HEK293 (cell line): Measurements from ENCODE around the gene PTPN11.

Experiments
- BCL11B ChIP-seq: fragments of 450-650 bp; formaldehyde crosslinking; IDR thresholded peaks from 2 replicates; pipeline ENCODE4 v1.5.1; 2016; ENCODE audit warnings: low read depth, missing biosample characterization, missing genetic modification characterization
- EGR2 ChIP-seq: fragments of 450-650 bp; formaldehyde crosslinking; IDR thresholded peaks from 2 replicates; pipeline ENCODE4 v1.5.1; 2016; ENCODE audit warnings: low read depth, missing biosample characterization, missing genetic modification characterization
- GLIS1 ChIP-seq: fragments of 450-650 bp; formaldehyde crosslinking; IDR thresholded peaks from 2 replicates; pipeline ENCODE4 v1.5.1; 2016; ENCODE audit warnings: missing biosample characterization, missing genetic modification characterization
- HIC1 ChIP-seq: fragments of 450-650 bp; formaldehyde crosslinking; IDR thresholded peaks from 2 replicates; pipeline ENCODE4 v1.5.1; 2016; ENCODE audit warnings: missing biosample characterization, missing genetic modification characterization
- KLF10 ChIP-seq: fragments of 450-650 bp; IDR thresholded peaks from 2 replicates; pipeline ENCODE4 v1.5.1; 2018; ENCODE audit warnings: missing biosample characterization, mild to moderate bottlenecking, missing genetic modification characterization
- PATZ1 ChIP-seq: fragments of 450-650 bp; formaldehyde crosslinking; IDR thresholded peaks from 2 replicates; pipeline ENCODE4 v1.5.1; 2016; ENCODE audit warnings: missing biosample characterization, missing genetic modification characterization
- SP3 ChIP-seq: fragments of 450-650 bp; formaldehyde crosslinking; IDR thresholded peaks from 2 replicates; pipeline ENCODE4 v1.5.1; 2016; ENCODE audit warnings: missing biosample characterization, missing genetic modification characterization
- TCF7L2 ChIP-seq: IDR thresholded peaks from 2 replicates; pipeline ENCODE4 v1.6.1; 2011; ENCODE audit warnings: low read depth, mild to moderate bottlenecking, inconsistent platforms, low read length, moderate library complexity, borderline replicate concordance
- YY1 ChIP-seq: fragments of 450-650 bp; formaldehyde crosslinking; IDR thresholded peaks from 2 replicates; pipeline ENCODE4 v1.5.1; 2018; ENCODE audit warnings: missing biosample characterization, missing genetic modification characterization
- ZBTB20 ChIP-seq: fragments of 450-650 bp; formaldehyde crosslinking; IDR thresholded peaks from 2 replicates; pipeline ENCODE4 v1.5.1; 2016; ENCODE audit warnings: missing biosample characterization, missing genetic modification characterization
- ZNF24 ChIP-seq: fragments of 450-650 bp; formaldehyde crosslinking; IDR thresholded peaks from 2 replicates; pipeline ENCODE4 v1.5.1; 2016; ENCODE audit warnings: missing biosample characterization, missing genetic modification characterization
- ZNF266 ChIP-seq: fragments of 450-650 bp; formaldehyde crosslinking; IDR thresholded peaks from 2 replicates; pipeline ENCODE4 v1.5.1; 2016; ENCODE audit warnings: missing biosample characterization, missing genetic modification characterization, low read depth
- ZNF324 ChIP-seq: fragments of 450-650 bp; formaldehyde crosslinking; IDR thresholded peaks from 2 replicates; pipeline ENCODE4 v1.5.1; 2016; ENCODE audit warnings: missing biosample characterization, missing genetic modification characterization
- ZNF488 ChIP-seq: fragments of 450-650 bp; formaldehyde crosslinking; IDR thresholded peaks from 2 replicates; pipeline ENCODE4 v1.5.1; 2016; ENCODE audit warnings: missing biosample characterization, missing genetic modification characterization
- ZNF501 ChIP-seq: fragments of 450-650 bp; formaldehyde crosslinking; IDR thresholded peaks from 2 replicates; pipeline ENCODE4 v1.5.1; 2016; ENCODE audit warnings: missing biosample characterization, missing genetic modification characterization
- ZNF610 ChIP-seq: fragments of 450-650 bp; formaldehyde crosslinking; IDR thresholded peaks from 2 replicates; pipeline ENCODE4 v1.5.1; 2016; ENCODE audit warnings: missing biosample characterization, missing genetic modification characterization, borderline replicate concordance
- ZNF692 ChIP-seq: fragments of 450-650 bp; formaldehyde crosslinking; IDR thresholded peaks from 2 replicates; pipeline ENCODE4 v1.5.1; 2016; ENCODE audit warnings: missing biosample characterization, missing genetic modification characterization
- ZNF76 ChIP-seq: fragments of 450-650 bp; formaldehyde crosslinking; IDR thresholded peaks from 2 replicates; pipeline ENCODE4; 2016; ENCODE audit warnings: low read depth, missing biosample characterization, missing genetic modification characterization, borderline replicate concordance
- ZXDB ChIP-seq: fragments of 450-650 bp; formaldehyde crosslinking; IDR thresholded peaks from 2 replicates; pipeline ENCODE4 v1.5.1; 2016; ENCODE audit warnings: missing biosample characterization, missing genetic modification characterization
- TF ChIP-seq, protein P1 (sequence below): fragments of 450-650 bp; formaldehyde crosslinking; IDR thresholded peaks from 2 replicates; pipeline ENCODE4 v1.5.1; 2016; ENCODE audit warnings: missing biosample characterization, missing genetic modification characterization
- TF ChIP-seq, protein P2 (sequence below): fragments of 450-650 bp; formaldehyde crosslinking; IDR thresholded peaks from 2 replicates; pipeline ENCODE4 v1.5.1; 2016; ENCODE audit warnings: missing biosample characterization, missing genetic modification characterization
- TF ChIP-seq, protein P3 (sequence below): fragments of 450-650 bp; formaldehyde crosslinking; IDR thresholded peaks from 2 replicates; pipeline ENCODE4 v1.5.1; 2016; ENCODE audit warnings: missing biosample characterization, missing genetic modification characterization

The PTPN11 gene

DNA sequence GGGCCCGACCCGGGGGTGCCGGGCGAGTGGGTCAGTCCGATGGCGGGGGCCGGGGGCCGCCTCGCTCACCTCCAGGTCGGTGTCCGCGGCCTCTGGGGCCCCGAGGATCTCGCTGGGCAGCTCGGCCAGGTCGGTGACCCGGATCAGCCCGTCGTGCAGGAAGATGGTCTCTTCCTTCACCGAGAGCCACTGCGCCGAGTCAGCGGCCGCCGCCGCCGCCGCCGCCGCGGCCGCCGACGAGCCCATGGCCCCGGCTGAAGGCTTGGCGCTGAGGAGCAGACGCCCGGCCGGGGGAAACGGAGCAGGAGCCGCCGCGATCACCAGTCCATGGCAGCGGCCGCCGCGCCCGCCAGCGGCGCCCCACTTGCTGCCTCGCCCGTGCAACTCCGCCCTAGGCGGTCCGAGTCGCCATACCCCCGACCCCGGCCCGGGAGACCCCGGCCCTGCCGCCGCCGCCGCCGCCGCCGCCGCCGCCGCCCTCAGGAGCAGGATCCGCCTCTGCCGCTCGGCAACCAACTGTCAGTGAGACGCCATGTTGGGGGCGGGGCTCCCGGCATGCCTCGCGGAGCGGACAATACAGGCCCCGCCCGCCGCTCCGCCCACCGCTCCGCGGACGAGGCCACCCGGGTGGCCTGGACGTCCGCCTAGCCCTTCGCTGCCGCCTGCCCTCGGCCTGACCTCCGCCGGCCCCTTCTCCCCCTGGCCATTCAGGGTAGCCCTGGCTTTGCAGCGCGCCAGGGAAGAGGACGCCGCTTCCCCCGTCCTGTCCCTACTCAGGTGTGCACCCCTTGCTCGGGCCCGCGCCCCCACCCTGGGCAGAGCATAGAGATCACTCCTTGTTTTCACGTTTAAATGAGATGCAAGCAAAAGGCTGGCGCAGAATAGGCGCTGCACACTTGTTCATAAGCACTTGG lies 36.6 kb upstream of the PTPN11 start, which contains the start of gene HECTD4 (continued):
- peak; percentile 98 for TF ChIP-seq ZBTB20 (tag by site-specific recombination)
- TF ChIP-seq KLF10 (tag by site-specific recombination), result peak; percentile 86
- peak; percentile 65; the same call in 1 of the 2 replicates for TF ChIP-seq BCL11B (tag by site-specific recombination)
- TF ChIP-seq PATZ1 (tag by site-specific recombination), result peak; percentile 82
- TF ChIP-seq ZNF488 (tag by site-specific recombination), result no peak
- TF ChIP-seq, protein P1, sequence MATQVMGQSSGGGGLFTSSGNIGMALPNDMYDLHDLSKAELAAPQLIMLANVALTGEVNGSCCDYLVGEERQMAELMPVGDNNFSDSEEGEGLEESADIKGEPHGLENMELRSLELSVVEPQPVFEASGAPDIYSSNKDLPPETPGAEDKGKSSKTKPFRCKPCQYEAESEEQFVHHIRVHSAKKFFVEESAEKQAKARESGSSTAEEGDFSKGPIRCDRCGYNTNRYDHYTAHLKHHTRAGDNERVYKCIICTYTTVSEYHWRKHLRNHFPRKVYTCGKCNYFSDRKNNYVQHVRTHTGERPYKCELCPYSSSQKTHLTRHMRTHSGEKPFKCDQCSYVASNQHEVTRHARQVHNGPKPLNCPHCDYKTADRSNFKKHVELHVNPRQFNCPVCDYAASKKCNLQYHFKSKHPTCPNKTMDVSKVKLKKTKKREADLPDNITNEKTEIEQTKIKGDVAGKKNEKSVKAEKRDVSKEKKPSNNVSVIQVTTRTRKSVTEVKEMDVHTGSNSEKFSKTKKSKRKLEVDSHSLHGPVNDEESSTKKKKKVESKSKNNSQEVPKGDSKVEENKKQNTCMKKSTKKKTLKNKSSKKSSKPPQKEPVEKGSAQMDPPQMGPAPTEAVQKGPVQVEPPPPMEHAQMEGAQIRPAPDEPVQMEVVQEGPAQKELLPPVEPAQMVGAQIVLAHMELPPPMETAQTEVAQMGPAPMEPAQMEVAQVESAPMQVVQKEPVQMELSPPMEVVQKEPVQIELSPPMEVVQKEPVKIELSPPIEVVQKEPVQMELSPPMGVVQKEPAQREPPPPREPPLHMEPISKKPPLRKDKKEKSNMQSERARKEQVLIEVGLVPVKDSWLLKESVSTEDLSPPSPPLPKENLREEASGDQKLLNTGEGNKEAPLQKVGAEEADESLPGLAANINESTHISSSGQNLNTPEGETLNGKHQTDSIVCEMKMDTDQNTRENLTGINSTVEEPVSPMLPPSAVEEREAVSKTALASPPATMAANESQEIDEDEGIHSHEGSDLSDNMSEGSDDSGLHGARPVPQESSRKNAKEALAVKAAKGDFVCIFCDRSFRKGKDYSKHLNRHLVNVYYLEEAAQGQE (tag by site-specific recombination), result 0 out of 2 replicates have a peak, but pooled peaks have one; percentile 16
- peak; percentile 56; the same call in 1 of the 2 replicates for TF ChIP-seq HIC1 (tag by site-specific recombination)
- peak; percentile 65 for TF ChIP-seq ZXDB
- peak; percentile 62; the same call in 1 of the 2 replicates for TF ChIP-seq ZNF692 (tag by site-specific recombination)
- peak; percentile 77 for TF ChIP-seq ZNF501 (tag by site-specific recombination)
- TF ChIP-seq EGR2, result no peak
- no peak for TF ChIP-seq ZNF324 (tag by site-specific recombination)
- TF ChIP-seq YY1, result peak; percentile 59
- TF ChIP-seq ZNF610 (tag by site-specific recombination), result peak; percentile 84; the same call in 1 of the 2 replicates
- TF ChIP-seq SP3 (tag by site-specific recombination), result peak; percentile 91
- TF ChIP-seq ZNF24 (tag by site-specific recombination), result 0 out of 2 replicates have a peak, but pooled peaks have one; percentile 46
- TF ChIP-seq, protein P2, sequence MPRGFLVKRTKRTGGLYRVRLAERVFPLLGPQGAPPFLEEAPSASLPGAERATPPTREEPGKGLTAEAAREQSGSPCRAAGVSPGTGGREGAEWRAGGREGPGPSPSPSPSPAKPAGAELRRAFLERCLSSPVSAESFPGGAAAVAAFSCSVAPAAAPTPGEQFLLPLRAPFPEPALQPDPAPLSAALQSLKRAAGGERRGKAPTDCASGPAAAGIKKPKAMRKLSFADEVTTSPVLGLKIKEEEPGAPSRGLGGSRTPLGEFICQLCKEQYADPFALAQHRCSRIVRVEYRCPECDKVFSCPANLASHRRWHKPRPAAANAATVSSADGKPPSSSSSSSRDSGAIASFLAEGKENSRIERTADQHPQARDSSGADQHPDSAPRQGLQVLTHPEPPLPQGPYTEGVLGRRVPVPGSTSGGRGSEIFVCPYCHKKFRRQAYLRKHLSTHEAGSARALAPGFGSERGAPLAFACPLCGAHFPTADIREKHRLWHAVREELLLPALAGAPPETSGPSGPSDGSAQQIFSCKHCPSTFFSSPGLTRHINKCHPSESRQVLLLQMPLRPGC, result no peak
- peak; percentile 91 for TF ChIP-seq GLIS1 (tag by site-specific recombination)
- peak; percentile 89 for TF ChIP-seq ZNF76
- TF ChIP-seq, protein P3, sequence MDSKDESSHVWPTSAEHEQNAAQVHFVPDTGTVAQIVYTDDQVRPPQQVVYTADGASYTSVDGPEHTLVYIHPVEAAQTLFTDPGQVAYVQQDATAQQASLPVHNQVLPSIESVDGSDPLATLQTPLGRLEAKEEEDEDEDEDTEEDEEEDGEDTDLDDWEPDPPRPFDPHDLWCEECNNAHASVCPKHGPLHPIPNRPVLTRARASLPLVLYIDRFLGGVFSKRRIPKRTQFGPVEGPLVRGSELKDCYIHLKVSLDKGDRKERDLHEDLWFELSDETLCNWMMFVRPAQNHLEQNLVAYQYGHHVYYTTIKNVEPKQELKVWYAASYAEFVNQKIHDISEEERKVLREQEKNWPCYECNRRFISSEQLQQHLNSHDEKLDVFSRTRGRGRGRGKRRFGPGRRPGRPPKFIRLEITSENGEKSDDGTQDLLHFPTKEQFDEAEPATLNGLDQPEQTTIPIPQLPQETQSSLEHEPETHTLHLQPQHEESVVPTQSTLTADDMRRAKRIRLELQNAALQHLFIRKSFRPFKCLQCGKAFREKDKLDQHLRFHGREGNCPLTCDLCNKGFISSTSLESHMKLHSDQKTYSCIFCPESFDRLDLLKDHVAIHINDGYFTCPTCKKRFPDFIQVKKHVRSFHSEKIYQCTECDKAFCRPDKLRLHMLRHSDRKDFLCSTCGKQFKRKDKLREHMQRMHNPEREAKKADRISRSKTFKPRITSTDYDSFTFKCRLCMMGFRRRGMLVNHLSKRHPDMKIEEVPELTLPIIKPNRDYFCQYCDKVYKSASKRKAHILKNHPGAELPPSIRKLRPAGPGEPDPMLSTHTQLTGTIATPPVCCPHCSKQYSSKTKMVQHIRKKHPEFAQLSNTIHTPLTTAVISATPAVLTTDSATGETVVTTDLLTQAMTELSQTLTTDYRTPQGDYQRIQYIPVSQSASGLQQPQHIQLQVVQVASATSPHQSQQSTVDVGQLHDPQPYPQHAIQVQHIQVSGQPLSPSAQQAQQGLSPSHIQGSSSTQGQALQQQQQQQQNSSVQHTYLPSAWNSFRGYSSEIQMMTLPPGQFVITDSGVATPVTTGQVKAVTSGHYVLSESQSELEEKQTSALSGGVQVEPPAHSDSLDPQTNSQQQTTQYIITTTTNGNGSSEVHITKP (tag by site-specific recombination), result peak; percentile 98
- TF ChIP-seq TCF7L2, result no peak
- TF ChIP-seq ZNF266 (tag by site-specific recombination), result no peak
